ENCODE results near the gene SLC8B1. TPM values are rescaled to one million over a fixed set of nuclear protein-coding genes. Genes with fewer than 3 reads are reported as not detected.

Gene SLC8B1
- polyA plus RNA-seq, 10 donors, result 9.8 to 17.8 (median 13.5) TPM

GRCh38 chr12:113295886-113296556 is 38.9 kb downstream of the SLC8B1 start:
- DNase-seq, result no peak

GRCh38 chr12:113293100-113293499 is 41.8 kb downstream of the SLC8B1 start:
- DNase-seq, result no peak

DNA sequence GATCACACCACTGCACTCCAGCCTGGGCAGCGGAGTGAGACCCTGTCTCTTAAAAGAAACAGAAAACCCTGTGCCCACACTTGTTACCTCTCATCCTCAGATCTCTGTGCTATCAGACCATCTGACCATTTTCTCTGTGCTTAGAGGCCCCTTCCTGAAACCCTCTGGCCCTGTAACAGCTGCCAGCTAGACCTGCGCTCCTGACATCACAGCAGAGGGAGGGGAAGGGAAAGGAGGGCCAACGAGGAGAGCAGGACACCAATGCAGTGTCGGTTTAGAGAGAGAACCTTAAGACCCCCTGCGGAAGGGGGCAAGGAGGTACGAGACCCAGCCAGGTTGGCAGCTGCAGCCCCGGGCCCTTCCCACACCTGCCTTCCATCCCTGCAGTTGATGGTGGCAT is 42.4 kb downstream of the SLC8B1 start:
- no peak for DNase-seq

GRCh38 chr12:113292091-113292490 is 42.8 kb downstream of the SLC8B1 start:
- no peak for DNase-seq

DNA sequence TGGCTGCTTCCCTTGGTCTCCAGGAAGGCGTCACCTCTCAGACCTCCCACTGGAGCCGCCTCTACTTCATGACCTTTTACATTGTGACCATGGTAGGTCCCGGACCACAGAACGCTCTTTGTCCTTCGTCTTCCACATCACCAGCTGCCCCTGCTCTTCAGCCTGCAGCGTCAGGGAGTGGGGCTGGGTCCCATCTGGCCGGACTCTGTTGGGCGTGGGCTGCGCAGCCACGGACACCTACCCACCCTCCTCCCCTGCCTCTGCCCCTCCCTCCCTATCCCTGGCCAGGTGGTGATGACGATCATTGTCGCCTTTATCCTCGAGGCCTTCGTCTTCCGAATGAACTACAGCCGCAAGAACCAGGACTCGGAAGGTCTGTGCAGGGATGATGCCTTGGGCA is 43.3 kb downstream of the SLC8B1 start:
- no peak for DNase-seq

- no peak for DNase-seq
Observed at GRCh38 chr12:113290506-113290905, 44.4 kb downstream of the SLC8B1 start.

- DNase-seq, result no peak
Observed at GRCh38 chr12:113289361-113289760, 45.5 kb downstream of the SLC8B1 start.

DNA sequence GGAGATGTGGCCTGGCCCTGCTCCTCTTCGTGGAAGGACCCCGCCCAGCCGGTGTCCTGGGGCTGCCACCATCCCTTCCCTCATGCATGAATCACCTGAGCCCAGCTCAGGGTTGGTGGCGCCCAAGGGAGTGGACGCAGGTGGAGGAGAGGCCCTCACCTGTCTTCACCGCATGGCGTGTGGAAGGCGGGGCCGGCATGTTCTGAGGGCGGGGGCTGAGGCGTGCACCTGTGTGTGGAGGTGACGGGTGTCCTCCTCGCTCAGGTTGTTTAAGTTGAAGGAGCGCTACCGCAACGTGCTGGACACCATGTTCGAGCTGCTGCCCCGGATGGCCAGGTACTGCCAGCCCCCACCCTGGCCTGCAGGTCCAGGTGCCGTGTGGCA is 47.0 kb downstream of the SLC8B1 start:
- no peak for DNase-seq

DNA sequence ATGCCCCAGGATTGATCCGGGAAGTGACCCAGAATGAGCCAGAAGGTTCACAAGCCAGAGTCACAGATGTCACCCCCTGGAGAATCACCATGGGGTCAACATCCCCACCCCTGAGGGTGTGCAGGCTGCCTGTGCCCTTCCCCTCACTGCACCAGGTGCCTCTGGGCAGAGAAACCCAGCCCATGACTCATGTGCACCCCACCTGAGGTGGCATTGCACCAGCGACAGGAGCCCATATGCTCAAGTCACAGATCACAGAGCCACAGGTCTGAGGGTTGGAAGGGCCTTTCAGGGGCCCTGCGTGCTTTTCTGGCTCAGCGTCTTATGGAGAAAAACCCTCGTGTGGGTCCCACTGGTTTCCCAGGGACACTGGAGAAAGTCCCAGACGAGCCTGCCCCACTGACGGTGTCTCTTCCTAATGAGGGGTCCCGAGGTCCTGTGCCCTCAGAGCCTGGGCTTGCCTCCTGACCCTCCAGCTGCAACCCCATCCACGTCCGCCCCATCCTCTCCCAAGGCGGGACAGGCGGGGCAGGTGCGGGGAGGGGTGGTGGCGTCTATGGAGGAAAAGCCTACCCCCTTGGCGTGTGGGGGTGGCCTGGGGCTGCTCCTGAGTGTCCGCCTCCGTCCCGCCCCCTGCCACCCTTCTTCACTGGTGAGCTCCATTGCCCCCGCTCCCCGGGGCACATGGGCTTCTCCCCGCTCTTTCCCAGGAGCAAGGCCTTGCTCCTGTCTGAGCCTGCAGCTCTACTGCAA is 47.6 kb downstream of the SLC8B1 start:
- DNase-seq, result no peak

- no peak for DNase-seq
Observed at GRCh38 chr12:113286712-113287111, 48.2 kb downstream of the SLC8B1 start.

DNA sequence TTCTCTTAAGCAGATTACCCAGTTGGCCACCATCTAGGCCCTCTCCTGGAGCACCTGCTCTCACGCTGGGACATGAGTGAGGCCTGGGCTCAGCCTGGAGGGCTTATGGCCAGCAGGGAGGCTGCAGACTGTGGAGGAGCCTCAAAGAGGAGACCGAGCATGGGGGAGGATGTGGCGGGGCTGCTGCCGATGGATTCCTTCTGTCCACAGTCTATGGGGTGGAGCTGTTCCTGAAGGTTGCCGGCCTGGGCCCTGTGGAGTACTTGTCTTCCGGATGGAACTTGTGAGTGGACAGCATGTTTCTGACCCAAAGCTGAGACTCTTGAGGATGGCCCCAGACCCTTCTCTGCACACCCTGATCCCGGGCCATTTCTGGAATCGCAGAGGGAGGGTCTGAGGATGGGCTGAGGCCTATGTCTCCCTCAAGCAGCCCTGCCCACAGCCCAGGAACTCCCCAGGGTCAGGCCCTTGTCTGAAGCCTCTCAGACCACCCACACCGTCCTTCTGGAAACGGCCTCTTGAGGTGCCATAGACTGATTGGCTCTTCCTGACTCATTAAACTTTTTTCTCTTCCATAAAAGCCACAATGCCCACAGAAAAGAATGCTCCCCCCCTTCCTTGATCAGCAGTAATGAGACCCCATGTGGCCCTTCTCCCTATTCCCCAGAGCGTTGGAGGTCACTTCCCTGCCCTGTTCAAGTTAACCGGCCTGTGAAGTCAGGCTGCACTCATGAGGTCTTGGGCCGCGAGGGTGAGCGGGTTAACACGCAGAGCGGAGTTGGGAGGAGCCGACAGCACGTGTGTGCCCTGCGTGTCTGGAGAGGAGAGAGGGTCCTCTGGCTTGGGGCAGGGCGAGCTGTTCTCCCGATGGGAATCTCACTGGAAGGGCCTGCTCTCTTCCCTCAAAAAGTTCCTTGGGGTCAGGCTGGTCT is 49.0 kb downstream of the SLC8B1 start:
- peak in 1 of 3 donors; percentile 43 for DNase-seq

- DNase-seq, result no peak
Observed at GRCh38 chr12:113284751-113285150, 50.2 kb downstream of the SLC8B1 start.

DNA sequence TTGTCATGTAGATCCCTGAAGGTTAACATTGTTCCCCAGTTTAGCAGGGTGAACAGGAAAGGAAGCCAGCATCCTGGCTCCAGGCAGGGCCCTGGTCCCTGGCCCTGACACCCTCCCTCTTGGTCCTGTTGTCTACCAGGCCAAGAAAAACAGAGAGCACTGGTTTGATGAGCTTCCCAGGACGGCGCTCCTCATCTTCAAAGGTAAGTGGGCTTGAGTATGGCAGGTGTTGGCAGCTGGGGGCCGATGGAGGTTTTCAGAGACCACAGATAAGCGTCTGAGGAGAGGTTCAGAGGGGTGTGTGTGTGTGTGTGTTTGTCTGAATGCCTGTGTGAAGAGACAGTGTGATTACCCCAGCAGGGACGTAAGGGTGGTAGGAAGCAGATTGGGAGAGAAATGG is 56.3 kb downstream of the SLC8B1 start:
- no peak for DNase-seq

GRCh38 chr12:113278141-113278540 is 56.8 kb downstream of the SLC8B1 start:
- no peak for DNase-seq

- no peak for DNase-seq
Observed at GRCh38 chr12:113277511-113277910, 57.4 kb downstream of the SLC8B1 start.

DNA sequence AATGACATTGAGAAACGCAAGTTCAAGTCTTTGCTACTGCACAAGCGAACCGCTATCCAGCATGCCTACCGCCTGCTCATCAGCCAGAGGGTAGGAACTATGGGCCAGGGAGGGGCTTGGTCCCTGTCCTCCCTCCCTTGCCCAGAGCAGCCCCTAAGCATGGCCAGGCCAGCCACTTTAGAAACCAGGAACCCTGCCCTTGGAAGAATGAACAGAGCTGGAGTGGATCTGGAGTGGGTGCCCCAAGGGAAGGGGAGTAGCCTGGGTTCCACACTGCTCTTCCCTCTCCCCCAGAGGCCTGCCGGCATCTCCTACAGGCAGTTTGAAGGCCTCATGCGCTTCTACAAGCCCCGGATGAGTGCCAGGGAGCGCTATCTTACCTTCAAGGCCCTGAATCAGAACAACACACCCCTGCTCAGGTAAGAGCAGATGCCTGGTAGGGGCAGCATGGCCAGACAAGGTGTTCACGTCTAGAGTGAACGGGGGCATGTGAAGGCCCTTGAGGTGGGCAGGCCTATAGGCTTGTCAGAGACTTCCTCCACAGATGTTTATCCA is 57.9 kb downstream of the SLC8B1 start:
- no peak for DNase-seq

DNA sequence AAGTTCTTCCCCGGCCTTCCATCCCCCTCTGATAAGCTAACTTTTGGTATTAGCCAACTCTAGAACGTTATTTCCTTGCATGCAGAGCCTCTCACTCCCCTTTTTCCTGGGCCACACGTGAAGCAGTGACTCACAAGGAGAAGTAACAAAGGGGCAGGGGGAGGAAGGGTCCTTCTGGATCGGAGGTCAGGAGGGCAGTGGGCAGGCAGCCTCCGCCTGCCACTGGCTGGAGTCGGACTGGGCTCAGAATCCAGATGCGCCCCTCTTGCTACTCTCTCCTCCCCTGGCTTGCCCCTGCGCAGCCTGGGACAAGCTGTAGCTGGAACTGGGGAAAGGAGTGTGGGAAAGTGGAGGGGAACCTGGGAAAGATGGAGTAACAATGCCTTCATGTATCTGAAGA is 58.6 kb downstream of the SLC8B1 start:
- DNase-seq, result no peak

- no peak for DNase-seq
Observed at GRCh38 chr12:113274848-113275247, 60.1 kb downstream of the SLC8B1 start.

- DNase-seq, result no peak
Observed at GRCh38 chr12:113273053-113273725, 61.7 kb downstream of the SLC8B1 start.

DNA sequence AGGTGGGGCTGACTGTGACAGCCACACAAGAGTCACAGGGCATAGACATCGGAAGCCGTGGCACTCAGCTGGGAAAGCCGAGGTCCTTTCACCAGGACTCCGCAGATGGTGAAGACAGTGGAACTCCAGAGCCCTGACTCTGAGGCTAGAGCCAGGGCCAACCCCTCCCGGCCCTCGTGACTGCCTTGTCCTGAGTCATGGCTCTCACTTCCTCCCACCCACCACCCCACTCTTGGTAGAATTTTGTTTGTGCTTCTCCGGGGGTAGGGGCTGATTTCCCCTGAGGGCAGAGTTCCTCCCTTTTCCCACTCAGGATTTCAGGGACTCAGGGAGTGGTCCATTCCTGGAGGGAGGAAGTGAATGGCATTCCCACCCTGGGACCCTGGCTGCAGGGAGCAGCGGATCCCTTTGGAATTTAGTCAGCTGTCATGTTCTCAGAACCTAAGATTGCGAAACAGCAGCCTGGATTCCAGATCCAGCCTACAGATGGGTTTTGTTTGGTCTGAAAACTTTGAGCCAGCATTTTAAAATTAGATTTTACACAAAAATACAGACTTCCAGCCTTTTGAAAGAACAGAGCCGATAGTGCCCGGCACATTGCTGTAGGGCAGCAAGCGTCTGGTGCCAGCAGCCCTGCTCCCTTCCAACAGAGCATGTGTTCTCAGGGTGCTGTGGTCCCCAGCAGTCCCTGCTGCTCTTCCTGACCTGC is 62.9 kb downstream of the SLC8B1 start:
- peak; percentile 55 to 89 (median 62) for DNase-seq

DNA sequence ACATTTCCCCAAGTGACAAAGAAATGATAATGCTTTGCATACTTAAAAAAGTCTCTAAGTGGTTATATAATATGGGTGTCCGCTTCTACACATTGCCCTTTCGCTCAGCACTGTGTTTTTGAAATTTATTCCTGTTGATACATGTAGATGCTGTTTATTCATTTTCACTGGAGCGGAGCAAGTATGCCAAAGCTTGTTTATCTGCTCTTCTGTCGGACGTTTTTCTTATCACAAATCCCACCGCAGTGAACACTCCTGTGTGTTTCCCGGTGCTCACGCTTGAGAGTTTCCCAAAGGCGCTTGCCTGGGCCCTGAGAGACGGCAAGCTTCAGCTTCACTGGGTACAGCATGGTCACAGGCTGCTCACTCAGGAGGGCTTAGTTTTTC is 63.5 kb downstream of the SLC8B1 start:
- no peak for DNase-seq
